Activated CD8-positive, alpha-beta memory T cell treated with anti-CD3 and anti-CD28 coated beads, Interleukin-2, amount 50 U/mL, for 4 hours (primary cell): ENCODE measurements around the gene KIRREL3.

Source experiments
- DNase-seq: peaks from one replicate; pipeline ENCODE4 v3.0.0-alpha.2; 2020

The KIRREL3 gene

GRCh38 chr11:126766440-126766839 lies 234.1 kb downstream of the KIRREL3 start:
- no peak for DNase-seq

GRCh38 chr11:126765196-126765595 lies 235.4 kb downstream of the KIRREL3 start:
- no peak for DNase-seq

GRCh38 chr11:126764231-126764630 lies 236.3 kb downstream of the KIRREL3 start:
- DNase-seq, result no peak

- DNase-seq, result no peak
Observed at GRCh38 chr11:126756855-126757254, 243.7 kb downstream of the KIRREL3 start.

GRCh38 chr11:126756421-126756820 lies 244.1 kb downstream of the KIRREL3 start:
- DNase-seq, result no peak

- DNase-seq, result no peak
Observed at GRCh38 chr11:126755526-126755925, 245.0 kb downstream of the KIRREL3 start.

GRCh38 chr11:126754591-126755426 lies 245.8 kb downstream of the KIRREL3 start:
- no peak for DNase-seq

- no peak for DNase-seq
Observed at GRCh38 chr11:126753990-126754389, 246.6 kb downstream of the KIRREL3 start.

- DNase-seq, result no peak
Observed at GRCh38 chr11:126751242-126751641, 249.3 kb downstream of the KIRREL3 start.

- DNase-seq, result no peak
Observed at GRCh38 chr11:126748793-126749192, 251.8 kb downstream of the KIRREL3 start.

- no peak for DNase-seq
Observed at GRCh38 chr11:126748100-126748791, 252.3 kb downstream of the KIRREL3 start.

GRCh38 chr11:126747315-126747714 lies 253.3 kb downstream of the KIRREL3 start:
- DNase-seq, result no peak

GRCh38 chr11:126746443-126746842 lies 254.1 kb downstream of the KIRREL3 start:
- no peak for DNase-seq

GRCh38 chr11:126744699-126745098 lies 255.9 kb downstream of the KIRREL3 start:
- DNase-seq, result no peak

GRCh38 chr11:126743628-126744027 lies 256.9 kb downstream of the KIRREL3 start:
- DNase-seq, result no peak

- no peak for DNase-seq
Observed at GRCh38 chr11:126742582-126742981, 258.0 kb downstream of the KIRREL3 start.

GRCh38 chr11:126740846-126741245 lies 259.7 kb downstream of the KIRREL3 start:
- no peak for DNase-seq

- no peak for DNase-seq
Observed at GRCh38 chr11:126739499-126740145, 260.9 kb downstream of the KIRREL3 start.

- no peak for DNase-seq
Observed at GRCh38 chr11:126738295-126739031, 262.1 kb downstream of the KIRREL3 start.

GRCh38 chr11:126736682-126737572 lies 263.6 kb downstream of the KIRREL3 start:
- DNase-seq, result no peak

- DNase-seq, result no peak
Observed at GRCh38 chr11:126734752-126735151, 265.8 kb downstream of the KIRREL3 start.

- DNase-seq, result no peak
Observed at GRCh38 chr11:126733685-126734084, 266.9 kb downstream of the KIRREL3 start.
